GM13977 (cell line): ENCODE results near the gene SLC52A3.

ENCODE experiments used
- DNase-seq: peaks from one replicate; pipeline ENCODE4 v3.0.0; 2012; ENCODE audit warnings: low spot score
- in situ Hi-C: fragments of 300-500 bp; cut with MboI; formaldehyde crosslinking; loops from one replicate; pipeline ENCODE4 v1.12.0; 2022; ENCODE audit warnings: low sequenced_read_pairs, low pct_unique_long_range_greater_than_20kb, mixed read lengths, inconsistent platforms; ENCODE audit not compliant: unreplicated experiment
- TF ChIP-seq, protein P1 (sequence below): IDR thresholded peaks from 2 replicates; pipeline ENCODE4 v1.5.1; 2012; ENCODE audit warnings: mild to moderate bottlenecking, control low read depth; ENCODE audit not compliant: insufficient read depth; ENCODE audit errors: extremely low read depth, missing control alignments

SLC52A3 gene

DNA sequence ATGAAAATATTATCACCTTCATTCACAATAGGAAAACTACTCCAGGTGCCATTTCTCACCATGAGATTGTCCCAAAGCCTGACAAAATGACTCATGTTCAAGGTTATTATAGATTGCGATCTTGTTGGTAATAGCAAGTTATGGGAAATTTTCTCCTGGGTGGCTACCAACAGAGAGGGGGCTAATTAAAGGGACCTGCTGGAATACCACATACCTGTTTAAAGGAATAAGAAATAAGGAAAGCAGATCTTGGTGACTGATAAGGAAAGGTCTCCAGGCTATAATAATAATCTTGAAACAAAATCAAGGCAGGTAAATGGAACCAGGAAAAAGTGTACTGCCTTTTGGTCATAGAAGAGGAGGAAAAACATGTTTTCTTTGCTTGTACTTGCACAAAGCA is 1.4 kb downstream of the SLC52A3 start:
- in situ Hi-C loops: no loop called here
- DNase-seq: no peak
- TF ChIP-seq, protein P1, sequence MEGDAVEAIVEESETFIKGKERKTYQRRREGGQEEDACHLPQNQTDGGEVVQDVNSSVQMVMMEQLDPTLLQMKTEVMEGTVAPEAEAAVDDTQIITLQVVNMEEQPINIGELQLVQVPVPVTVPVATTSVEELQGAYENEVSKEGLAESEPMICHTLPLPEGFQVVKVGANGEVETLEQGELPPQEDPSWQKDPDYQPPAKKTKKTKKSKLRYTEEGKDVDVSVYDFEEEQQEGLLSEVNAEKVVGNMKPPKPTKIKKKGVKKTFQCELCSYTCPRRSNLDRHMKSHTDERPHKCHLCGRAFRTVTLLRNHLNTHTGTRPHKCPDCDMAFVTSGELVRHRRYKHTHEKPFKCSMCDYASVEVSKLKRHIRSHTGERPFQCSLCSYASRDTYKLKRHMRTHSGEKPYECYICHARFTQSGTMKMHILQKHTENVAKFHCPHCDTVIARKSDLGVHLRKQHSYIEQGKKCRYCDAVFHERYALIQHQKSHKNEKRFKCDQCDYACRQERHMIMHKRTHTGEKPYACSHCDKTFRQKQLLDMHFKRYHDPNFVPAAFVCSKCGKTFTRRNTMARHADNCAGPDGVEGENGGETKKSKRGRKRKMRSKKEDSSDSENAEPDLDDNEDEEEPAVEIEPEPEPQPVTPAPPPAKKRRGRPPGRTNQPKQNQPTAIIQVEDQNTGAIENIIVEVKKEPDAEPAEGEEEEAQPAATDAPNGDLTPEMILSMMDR: no peak

DNA sequence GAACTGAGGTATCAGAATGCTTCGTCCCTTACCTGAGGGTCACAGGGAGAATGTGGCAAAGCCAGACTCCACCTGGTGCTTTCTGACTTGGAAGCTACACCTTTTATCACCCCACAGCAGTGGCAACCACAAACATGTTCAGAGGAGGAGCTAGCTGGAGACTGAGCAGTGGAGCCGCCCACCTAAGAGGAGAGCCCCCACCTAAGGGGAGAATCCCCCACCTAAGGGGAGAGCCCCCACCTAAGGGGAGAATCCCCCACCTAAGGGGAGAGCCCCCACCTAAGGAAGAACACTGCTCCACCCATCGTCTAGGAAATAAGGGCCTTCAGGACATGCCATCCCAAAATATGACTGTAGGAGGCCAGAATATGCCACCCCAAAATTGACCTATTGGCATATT is 4.0 kb downstream of the SLC52A3 start:
- no peak for DNase-seq
- TF ChIP-seq, protein P1: no peak
- in situ Hi-C loops: no loop called here

DNA sequence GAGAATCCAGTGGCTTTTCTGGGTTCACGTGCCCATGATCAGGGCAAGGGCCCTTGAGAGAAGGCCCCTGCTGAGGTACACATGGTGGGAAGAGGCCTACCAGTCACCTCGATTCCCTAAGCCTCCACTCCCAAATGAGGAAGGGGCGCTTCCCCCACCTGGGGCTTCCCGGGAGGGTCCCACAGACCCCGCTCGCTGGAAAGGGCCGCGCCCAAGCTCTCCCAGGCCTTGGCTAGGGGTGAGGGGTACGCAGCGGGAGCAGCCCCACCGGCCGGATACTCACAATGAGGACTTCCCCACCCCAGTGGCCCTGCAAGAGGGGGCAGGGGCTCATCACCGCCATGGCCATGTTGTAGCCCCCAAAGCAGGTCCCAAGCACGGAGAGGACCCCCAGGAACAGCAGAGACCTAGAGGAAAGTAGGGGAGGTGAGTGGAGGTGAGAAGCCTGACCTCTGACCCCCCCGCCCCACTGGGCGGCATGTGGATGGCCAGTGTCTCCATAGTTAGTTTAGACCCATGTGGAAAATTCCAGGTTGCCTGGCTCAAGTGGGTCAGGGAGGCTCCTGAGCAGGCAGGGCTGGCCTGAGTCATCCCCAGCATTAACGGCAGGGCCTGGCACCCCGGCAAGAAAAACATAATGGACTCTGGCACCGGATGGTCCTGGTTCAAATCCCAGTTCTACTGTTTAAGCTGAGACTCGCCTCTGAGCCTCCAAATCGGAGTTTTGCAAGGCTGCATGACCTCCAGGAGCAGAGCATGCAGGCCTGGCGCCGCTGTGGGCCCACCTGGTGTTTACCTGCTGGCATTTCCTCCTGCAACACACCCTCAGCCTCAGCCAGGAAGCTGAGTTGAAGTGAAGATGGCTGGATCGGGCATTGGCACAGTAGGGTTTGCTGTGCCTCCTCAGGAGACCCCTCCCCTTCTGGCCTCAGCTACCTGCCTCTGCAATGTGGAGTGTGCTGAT is 6.6 kb downstream of the SLC52A3 start:
- in situ Hi-C loops: no loop called here
- DNase-seq: no peak

DNA sequence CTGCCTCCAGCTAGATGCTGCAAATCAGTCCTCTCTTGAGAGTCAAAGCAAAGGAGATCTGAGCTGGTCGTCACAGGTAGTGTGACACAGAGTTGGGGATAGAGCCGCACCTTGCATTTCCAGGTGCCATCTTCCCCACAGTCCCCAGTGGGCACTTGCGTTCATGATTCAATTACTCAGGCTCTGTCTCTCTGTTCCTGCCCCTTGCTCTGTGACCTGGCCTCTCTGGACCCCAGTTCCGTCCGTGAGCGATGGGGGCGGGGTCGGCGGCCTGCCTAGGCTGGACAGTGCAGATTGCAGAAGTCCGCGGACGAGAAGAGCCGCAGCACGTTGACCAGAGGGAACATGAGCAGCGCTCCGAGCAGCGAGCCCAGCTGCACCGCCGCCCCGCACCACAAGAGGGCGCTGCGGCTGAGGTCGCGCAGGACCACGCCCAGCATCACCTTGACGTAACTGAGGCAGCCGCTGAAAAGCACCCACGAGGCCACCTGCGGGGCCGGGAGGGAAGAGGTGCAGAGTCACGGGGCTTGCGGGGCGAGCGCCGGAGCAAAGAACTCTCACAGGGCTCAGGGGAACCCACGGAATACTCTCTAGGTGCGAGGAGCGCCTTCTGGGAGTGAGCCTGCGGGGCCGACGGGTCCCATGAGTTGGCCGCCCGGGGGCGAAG is 7.4 kb downstream of the SLC52A3 start:
- TF ChIP-seq, protein P1: peak; percentile 90
- in situ Hi-C loops: no loop called here
- DNase-seq: peak; percentile 66

More for the DNA sequence above, 6.6 kb downstream of the SLC52A3 start:
- TF ChIP-seq, protein P1: no peak

DNA sequence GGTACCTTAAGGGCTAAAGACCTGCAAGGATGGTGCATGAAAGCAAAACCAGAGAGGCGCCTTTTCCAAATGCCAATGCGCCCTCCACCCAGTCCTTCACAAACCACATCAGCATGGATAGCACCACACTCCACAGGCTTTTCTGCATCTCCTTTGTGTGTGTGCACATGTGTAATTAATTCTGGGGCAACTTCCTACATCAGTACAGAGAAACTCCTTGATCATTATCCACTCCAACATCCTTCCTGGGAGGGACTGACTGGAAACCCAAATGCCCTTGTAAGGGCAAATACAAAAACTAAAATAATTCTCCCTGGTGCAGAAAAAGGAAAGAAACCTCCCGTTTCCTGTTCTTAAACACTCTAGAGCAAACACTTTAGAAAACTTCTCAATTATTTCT is 10.8 kb downstream of the SLC52A3 start:
- in situ Hi-C loops: no loop called here
- DNase-seq: no peak
- TF ChIP-seq, protein P1: no peak

DNA sequence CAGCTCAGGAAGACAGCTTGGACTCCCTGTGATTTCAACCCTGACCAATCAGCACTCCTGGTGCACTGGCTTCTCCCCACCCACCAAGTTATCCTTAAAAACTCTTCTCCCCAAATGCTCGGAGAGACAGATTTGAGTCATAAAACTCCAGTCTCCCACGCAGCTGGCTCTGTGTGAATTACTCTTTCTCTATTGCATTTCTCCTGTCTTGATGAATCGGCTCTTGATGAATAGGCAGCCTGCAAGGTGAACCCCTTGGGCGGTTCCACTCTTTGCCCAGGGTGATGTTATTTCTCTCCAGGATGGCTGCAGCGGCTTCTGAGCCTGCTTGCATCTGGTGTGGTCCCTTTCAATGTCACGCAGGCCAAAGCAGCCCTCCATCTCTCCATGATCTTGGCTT is 12.4 kb downstream of the SLC52A3 start:
- DNase-seq: no peak
- in situ Hi-C loops: no loop called here
- TF ChIP-seq, protein P1: no peak
